Measurements from ENCODE around the gene SCAMP4. TPM values are rescaled to one million over a fixed set of nuclear protein-coding genes. Genes with fewer than 3 reads are reported as not detected.
"Not testable (repeated sequence)": the region's sequence is repeated elsewhere in the genome, so short reads cannot be mapped to it uniquely, and the experiment has no call there.

SCAMP4 gene
- total RNA-seq, 1 donor from 2014 or later: 48.4 TPM

- no peak for DNase-seq (ENCODE audit: low spot score)
Measured at GRCh38 chr19:1866693-1867348, 38.4 kb upstream of the SCAMP4 start.

GRCh38 chr19:1867349-1867724 lies 37.9 kb upstream of the SCAMP4 start:
- no peak for DNase-seq (ENCODE audit: low spot score)

- DNase-seq (ENCODE audit: low spot score): no peak
Measured at GRCh38 chr19:1868971-1869370, 36.2 kb upstream of the SCAMP4 start.

GRCh38 chr19:1871140-1871597 lies 34.0 kb upstream of the SCAMP4 start:
- no peak for DNase-seq (ENCODE audit: low spot score)

GRCh38 chr19:1871630-1872029 lies 33.6 kb upstream of the SCAMP4 start:
- no peak for DNase-seq (ENCODE audit: low spot score)

- no peak for DNase-seq (ENCODE audit: low spot score)
Measured at GRCh38 chr19:1872807-1873523, 32.2 kb upstream of the SCAMP4 start.

GRCh38 chr19:1873524-1874473 lies 31.4 kb upstream of the SCAMP4 start:
- no peak for DNase-seq (ENCODE audit: low spot score)

GRCh38 chr19:1874554-1875185 lies 30.5 kb upstream of the SCAMP4 start:
- no peak for DNase-seq (ENCODE audit: low spot score)

- not testable (repeated sequence) for DNase-seq (ENCODE audit: low spot score)
Measured at GRCh38 chr19:1875265-1875645, 29.9 kb upstream of the SCAMP4 start.

- DNase-seq (ENCODE audit: low spot score): peak; percentile 99
Measured at GRCh38 chr19:1875646-1876495, 29.3 kb upstream of the SCAMP4 start.

GRCh38 chr19:1876496-1877279 lies 28.5 kb upstream of the SCAMP4 start:
- not testable (repeated sequence) for DNase-seq (ENCODE audit: low spot score)

GRCh38 chr19:1877280-1877660 lies 27.9 kb upstream of the SCAMP4 start:
- DNase-seq (ENCODE audit: low spot score): not testable (repeated sequence)

GRCh38 chr19:1878583-1878982 lies 26.6 kb upstream of the SCAMP4 start:
- DNase-seq (ENCODE audit: low spot score): not testable (repeated sequence)

GRCh38 chr19:1879982-1880381 lies 25.2 kb upstream of the SCAMP4 start:
- not testable (repeated sequence) for DNase-seq (ENCODE audit: low spot score)

GRCh38 chr19:1880611-1881392 lies 24.4 kb upstream of the SCAMP4 start:
- DNase-seq (ENCODE audit: low spot score): peak; percentile 85

- peak; percentile 85 for DNase-seq (ENCODE audit: low spot score)
Measured at GRCh38 chr19:1881393-1882088, 23.7 kb upstream of the SCAMP4 start.

GRCh38 chr19:1882089-1882785 lies 23.0 kb upstream of the SCAMP4 start:
- DNase-seq (ENCODE audit: low spot score): no peak

Measured in mesenteric fat pad (tissue), 1 donor.